Ovary (tissue), 3 donors: ENCODE data around the gene TCF4.

Experiments used
- POLR2A ChIP-seq: fragments of 450-650 bp; IDR thresholded peaks from one replicate; pipeline ENCODE4 v1.6.1; 2017; ENCODE audit warnings: antibody characterized with exemption, mild to moderate bottlenecking, moderate library complexity
- TF ChIP-seq, protein P1 (sequence below), 3 donors: fragments of 450-650 bp in 2 of 3; fragments of 200-600 bp in 1 of 3; IDR thresholded peaks; one replicate each; pipeline versions ENCODE4 v1.5.1 to v1.8.0; 2016 to 2022; ENCODE audit warnings: antibody characterized with exemption in 3 of 3, mild to moderate bottlenecking in 1 of 3
- donor health status: DM: no; HTN: no; CAD: no.

DNA sequence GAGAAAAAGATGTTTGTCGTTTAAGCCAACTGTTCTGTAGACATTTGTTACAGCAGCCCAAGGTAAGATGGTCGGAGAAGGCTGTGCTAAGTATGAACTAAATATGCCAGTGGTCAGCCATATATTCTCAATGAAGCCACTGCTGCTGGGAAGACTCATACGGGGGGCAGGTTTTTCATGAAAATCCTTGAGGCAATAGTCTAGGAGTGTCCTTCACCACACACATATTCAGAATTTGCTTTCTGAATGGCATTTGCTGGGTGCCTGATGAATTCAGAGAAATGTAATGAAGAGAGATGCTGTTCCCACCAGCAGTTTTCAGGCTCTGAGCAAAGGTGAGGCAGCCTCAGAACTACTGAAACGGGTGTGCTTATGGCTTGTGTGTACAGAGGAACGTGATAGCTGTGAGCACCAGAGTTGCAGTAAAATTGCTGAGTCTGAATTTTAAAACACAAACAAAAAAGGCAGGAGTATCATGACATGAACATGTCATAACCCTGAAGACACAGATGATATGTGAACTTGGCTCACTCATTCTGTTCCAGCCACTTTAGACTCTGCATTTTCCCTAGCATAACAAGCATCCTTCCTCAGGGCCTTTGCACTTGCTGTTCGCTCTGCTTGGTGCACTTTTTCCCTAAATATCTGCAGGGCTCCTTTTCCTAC, 21.3 kb upstream of the TCF4 start:
- TF ChIP-seq, protein P1, sequence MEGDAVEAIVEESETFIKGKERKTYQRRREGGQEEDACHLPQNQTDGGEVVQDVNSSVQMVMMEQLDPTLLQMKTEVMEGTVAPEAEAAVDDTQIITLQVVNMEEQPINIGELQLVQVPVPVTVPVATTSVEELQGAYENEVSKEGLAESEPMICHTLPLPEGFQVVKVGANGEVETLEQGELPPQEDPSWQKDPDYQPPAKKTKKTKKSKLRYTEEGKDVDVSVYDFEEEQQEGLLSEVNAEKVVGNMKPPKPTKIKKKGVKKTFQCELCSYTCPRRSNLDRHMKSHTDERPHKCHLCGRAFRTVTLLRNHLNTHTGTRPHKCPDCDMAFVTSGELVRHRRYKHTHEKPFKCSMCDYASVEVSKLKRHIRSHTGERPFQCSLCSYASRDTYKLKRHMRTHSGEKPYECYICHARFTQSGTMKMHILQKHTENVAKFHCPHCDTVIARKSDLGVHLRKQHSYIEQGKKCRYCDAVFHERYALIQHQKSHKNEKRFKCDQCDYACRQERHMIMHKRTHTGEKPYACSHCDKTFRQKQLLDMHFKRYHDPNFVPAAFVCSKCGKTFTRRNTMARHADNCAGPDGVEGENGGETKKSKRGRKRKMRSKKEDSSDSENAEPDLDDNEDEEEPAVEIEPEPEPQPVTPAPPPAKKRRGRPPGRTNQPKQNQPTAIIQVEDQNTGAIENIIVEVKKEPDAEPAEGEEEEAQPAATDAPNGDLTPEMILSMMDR (IDR thresholded peaks at IDR 0.05): no peak
- TF ChIP-seq POLR2A: no peak
